ENCODE results near the gene ZNF285. TPM values are rescaled to one million over a fixed set of nuclear protein-coding genes. Genes with fewer than 3 reads are reported as not detected.
"Not testable (repeated sequence)": the region's sequence is repeated elsewhere in the genome, so short reads cannot be mapped to it uniquely, and the experiment has no call there.

The ZNF285 gene
- total RNA-seq, 1 donor from 2014 or later: 2.1 TPM

DNA sequence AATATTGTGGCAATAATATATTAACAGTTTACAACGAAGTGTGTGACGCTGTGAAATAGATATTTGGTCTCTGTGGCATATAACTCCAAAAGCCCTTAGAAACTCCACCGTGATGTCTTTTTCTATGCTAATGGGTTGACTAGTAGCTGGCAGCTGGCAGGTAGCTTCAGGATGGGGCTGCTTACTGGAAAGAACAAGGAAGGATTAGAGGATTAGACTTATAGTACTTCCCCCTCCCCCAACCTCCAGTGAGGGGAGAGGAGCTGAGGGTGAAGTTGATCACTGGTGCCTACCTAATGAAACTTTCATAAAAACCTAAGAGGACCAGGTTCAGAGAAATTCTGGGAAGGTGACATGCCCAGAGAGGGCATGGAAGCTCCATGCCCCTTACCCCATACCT, 37.0 kb upstream of the ZNF285 start:
- FAIRE-seq (no peak), DNase-seq (ENCODE audit: low read depth) (no peak)
- H3K4me1 Mint-ChIP-seq (ENCODE audit: low read depth, unreplicated experiment): no peaks in the 10 kb centered on the region
- Histone ChIP-seq H2AFZ (ENCODE audit: low read depth, low read length) (no peak overlapping the region), H3K4me3 (ENCODE audit: insufficient read depth, low read depth, low read length) (no peak overlapping the region), H3K27ac (ENCODE audit: low read depth, low read length) (no peak overlapping the region), H3K27me3 (ENCODE audit: insufficient read depth, low read length) (no peaks in the 10 kb centered on the region), H3K36me3 (ENCODE audit: insufficient read depth, low read length) (peaks cover 21% of the 10 kb centered on the region), H3K9ac (ENCODE audit: low read length) (no peak overlapping the region), H3K9me3 (ENCODE audit: insufficient read depth, low read depth, low read length) (peaks cover 8% of the 10 kb centered on the region), H3K4me1 (ENCODE audit: insufficient read depth, low read length) (no peaks in the 10 kb centered on the region), H4K20me1 (ENCODE audit: insufficient read depth, low read length) (no peaks in the 10 kb centered on the region), H3K79me2 (ENCODE audit: insufficient read depth, low read length) (no peaks in the 10 kb centered on the region), H3K4me2 (ENCODE audit: low read length) (no peak overlapping the region)
- H3K36me3 Mint-ChIP-seq (ENCODE audit: low read depth, unreplicated experiment): peaks cover 37% of the 10 kb centered on the region
- H3K9me3 Mint-ChIP-seq (ENCODE audit: unreplicated experiment): peaks cover 24% of the 10 kb centered on the region
- TF ChIP-seq CTCF (IDR thresholded peaks at IDR 0.05; ENCODE audit: insufficient read depth, low read depth, low read length) (no peak), EZH2 (IDR thresholded peaks at IDR 0.05; ENCODE audit: insufficient read depth, low read length) (no peak)
- no peak overlapping the region for H3K4me3 Mint-ChIP-seq (ENCODE audit: unreplicated experiment)
- H3K27ac Mint-ChIP-seq (ENCODE audit: unreplicated experiment): no peak overlapping the region
- no peaks in the 10 kb centered on the region for H3K27me3 Mint-ChIP-seq (ENCODE audit: low read depth, unreplicated experiment)

- H3K4me2 ChIP-seq (ENCODE audit: low read length): no peak overlapping the region
- no peak overlapping the region for H3K27ac ChIP-seq (ENCODE audit: low read depth, low read length)
- Mint-ChIP-seq H3K9me3 (ENCODE audit: unreplicated experiment) (peaks cover 36% of the 10 kb centered on the region), H3K4me3 (ENCODE audit: unreplicated experiment) (no peak overlapping the region), H3K4me1 (ENCODE audit: low read depth, unreplicated experiment) (no peaks in the 10 kb centered on the region), H3K36me3 (ENCODE audit: low read depth, unreplicated experiment) (peaks cover 48% of the 10 kb centered on the region), H3K27ac (ENCODE audit: unreplicated experiment) (no peak overlapping the region), H3K27me3 (ENCODE audit: low read depth, unreplicated experiment) (no peaks in the 10 kb centered on the region)
- H3K9ac ChIP-seq (ENCODE audit: low read length): no peak overlapping the region
- DNase-seq (ENCODE audit: low read depth): no peak
- FAIRE-seq: no peak
- TF ChIP-seq EZH2 (IDR thresholded peaks at IDR 0.05; ENCODE audit: insufficient read depth, low read length) (no peak), CTCF (IDR thresholded peaks at IDR 0.05; ENCODE audit: insufficient read depth, low read depth, low read length) (no peak)
- H2AFZ ChIP-seq (ENCODE audit: low read depth, low read length): no peak overlapping the region
- H3K4me1 ChIP-seq (ENCODE audit: insufficient read depth, low read length): no peaks in the 10 kb centered on the region
- no peaks in the 10 kb centered on the region for H3K27me3 ChIP-seq (ENCODE audit: insufficient read depth, low read length)
- peaks cover 20% of the 10 kb centered on the region for H3K36me3 ChIP-seq (ENCODE audit: insufficient read depth, low read length)
- no peak overlapping the region for H3K4me3 ChIP-seq (ENCODE audit: insufficient read depth, low read depth, low read length)
- H4K20me1 ChIP-seq (ENCODE audit: insufficient read depth, low read length): no peaks in the 10 kb centered on the region
- H3K9me3 ChIP-seq (ENCODE audit: insufficient read depth, low read depth, low read length): peaks cover 22% of the 10 kb centered on the region
- no peaks in the 10 kb centered on the region for H3K79me2 ChIP-seq (ENCODE audit: insufficient read depth, low read length)
Observed at GRCh38 chr19:44435441-44435840, 34.0 kb upstream of the ZNF285 start.

DNA sequence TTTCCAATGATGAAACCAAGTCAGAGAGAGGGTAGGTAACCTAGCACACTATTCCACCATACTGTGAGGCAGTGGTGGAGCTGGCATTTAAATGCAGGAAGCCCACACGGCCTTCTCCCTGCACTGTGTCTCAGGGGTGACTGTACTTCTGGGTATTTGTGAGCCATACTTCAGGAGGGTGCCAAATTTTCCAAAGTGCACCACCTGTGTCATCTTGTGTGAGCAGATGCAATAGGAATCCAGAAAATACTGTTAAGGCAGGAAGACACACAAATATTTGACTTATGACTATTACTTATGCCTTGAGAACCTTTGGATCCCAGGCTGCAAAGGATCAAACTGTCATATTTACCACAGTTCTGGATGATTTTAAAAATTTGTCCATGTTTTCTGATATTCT, 29.5 kb upstream of the ZNF285 start:
- peaks cover 64% of the 10 kb centered on the region for H3K36me3 Mint-ChIP-seq (ENCODE audit: low read depth, unreplicated experiment)
- H3K9me3 Mint-ChIP-seq (ENCODE audit: unreplicated experiment): peaks cover 61% of the 10 kb centered on the region
- H3K27ac Mint-ChIP-seq (ENCODE audit: unreplicated experiment): no peak overlapping the region
- Histone ChIP-seq H3K4me2 (ENCODE audit: low read length) (no peak overlapping the region), H3K4me1 (ENCODE audit: insufficient read depth, low read length) (no peaks in the 10 kb centered on the region), H3K9me3 (ENCODE audit: insufficient read depth, low read depth, low read length) (peaks cover 49% of the 10 kb centered on the region), H3K4me3 (ENCODE audit: insufficient read depth, low read depth, low read length) (no peak overlapping the region), H3K79me2 (ENCODE audit: insufficient read depth, low read length) (no peaks in the 10 kb centered on the region), H3K36me3 (ENCODE audit: insufficient read depth, low read length) (peaks cover 37% of the 10 kb centered on the region), H3K9ac (ENCODE audit: low read length) (no peak overlapping the region), H2AFZ (ENCODE audit: low read depth, low read length) (no peak overlapping the region), H4K20me1 (ENCODE audit: insufficient read depth, low read length) (no peaks in the 10 kb centered on the region), H3K27me3 (ENCODE audit: insufficient read depth, low read length) (no peaks in the 10 kb centered on the region), H3K27ac (ENCODE audit: low read depth, low read length) (no peak overlapping the region)
- TF ChIP-seq EZH2 (IDR thresholded peaks at IDR 0.05; ENCODE audit: insufficient read depth, low read length) (no peak), CTCF (IDR thresholded peaks at IDR 0.05; ENCODE audit: insufficient read depth, low read depth, low read length) (no peak)
- H3K4me1 Mint-ChIP-seq (ENCODE audit: low read depth, unreplicated experiment): no peaks in the 10 kb centered on the region
- DNase-seq (ENCODE audit: low read depth) (no peak), FAIRE-seq (no peak)
- no peaks in the 10 kb centered on the region for H3K27me3 Mint-ChIP-seq (ENCODE audit: low read depth, unreplicated experiment)
- no peak overlapping the region for H3K4me3 Mint-ChIP-seq (ENCODE audit: unreplicated experiment)

DNA sequence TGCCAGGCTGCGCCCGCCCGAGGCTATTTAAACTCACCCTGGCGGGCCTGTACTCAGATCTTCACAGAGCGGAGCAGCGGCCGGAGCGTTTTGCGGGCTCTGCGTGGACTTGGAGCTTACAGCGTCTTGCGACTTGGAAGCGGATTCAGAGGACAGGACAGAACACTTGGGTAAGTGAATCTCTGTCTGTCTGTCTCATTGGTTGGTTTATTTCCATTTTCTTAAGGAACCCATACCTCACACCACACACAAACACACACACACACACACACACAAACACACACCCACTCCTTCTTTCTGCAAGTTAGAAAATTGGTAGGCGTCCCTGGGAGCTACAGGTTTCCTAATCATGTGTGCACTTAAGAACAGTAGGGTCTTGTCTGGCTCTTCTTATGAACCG, 14.1 kb upstream of the ZNF285 start:
- not testable (repeated sequence) for H3K9ac ChIP-seq (ENCODE audit: low read length); H3K4me2 ChIP-seq (ENCODE audit: low read length); H3K9me3 ChIP-seq (ENCODE audit: insufficient read depth, low read depth, low read length); H3K4me3 ChIP-seq (ENCODE audit: insufficient read depth, low read depth, low read length); DNase-seq (ENCODE audit: low read depth); H3K36me3 ChIP-seq (ENCODE audit: insufficient read depth, low read length); FAIRE-seq; H3K4me1 Mint-ChIP-seq (ENCODE audit: low read depth, unreplicated experiment); H3K27me3 Mint-ChIP-seq (ENCODE audit: low read depth, unreplicated experiment); H2AFZ ChIP-seq (ENCODE audit: low read depth, low read length); H3K4me1 ChIP-seq (ENCODE audit: insufficient read depth, low read length); H4K20me1 ChIP-seq (ENCODE audit: insufficient read depth, low read length); H3K4me3 Mint-ChIP-seq (ENCODE audit: unreplicated experiment); H3K27ac Mint-ChIP-seq (ENCODE audit: unreplicated experiment); H3K79me2 ChIP-seq (ENCODE audit: insufficient read depth, low read length); H3K36me3 Mint-ChIP-seq (ENCODE audit: low read depth, unreplicated experiment); H3K27me3 ChIP-seq (ENCODE audit: insufficient read depth, low read length); H3K27ac ChIP-seq (ENCODE audit: low read depth, low read length)
- H3K9me3 Mint-ChIP-seq (ENCODE audit: unreplicated experiment): peaks cover 25% of the 10 kb centered on the region
